HepG2 (cell line): ENCODE measurements around the gene RAD50. TPM values are rescaled to one million over a fixed set of nuclear protein-coding genes. Genes with fewer than 3 reads are reported as not detected.

Source experiments
- CBFB ChIP-seq: sonication (generic); formaldehyde crosslinking; IDR thresholded peaks from 2 replicates; pipeline ENCODE4 v1.4.0; 2020; ENCODE audit warnings: missing genetic modification reagents
- GABPB1 ChIP-seq: IDR thresholded peaks from 2 replicates; pipeline ENCODE4 v1.6.1; 2016; ENCODE audit warnings: mild to moderate bottlenecking, missing genetic modification reagents, moderate library complexity, missing compliant biosample characterization
- MEF2D ChIP-seq: sonication (generic); formaldehyde crosslinking; IDR thresholded peaks from 2 replicates; pipeline ENCODE4 v1.5.1; 2020; ENCODE audit warnings: mild to moderate bottlenecking, missing genetic modification reagents
- MTERF4 ChIP-seq: sonication (generic); formaldehyde crosslinking; IDR thresholded peaks from 2 replicates; pipeline ENCODE4 v1.8.0; 2023; ENCODE audit warnings: mild to moderate bottlenecking, missing genetic modification reagents
- RFXAP ChIP-seq: sonication (generic); formaldehyde crosslinking; IDR thresholded peaks from 2 replicates; pipeline ENCODE4 v1.4.0; 2020; ENCODE audit warnings: missing genetic modification reagents, borderline replicate concordance
- SNRNP70 ChIP-seq: fragments of 200-400 bp; formaldehyde crosslinking; IDR thresholded peaks from 2 replicates; pipeline ENCODE4 v1.6.1; 2017; ENCODE audit warnings: mild to moderate bottlenecking, low read depth, low read length, moderate library complexity
- THAP8 ChIP-seq: sonication (generic); formaldehyde crosslinking; IDR thresholded peaks from 2 replicates; pipeline ENCODE4 v1.5.1; 2020; ENCODE audit warnings: missing genetic modification reagents, mild to moderate bottlenecking, borderline replicate concordance
- UBTF ChIP-seq: sonication (generic); formaldehyde crosslinking; IDR thresholded peaks from 2 replicates; pipeline ENCODE4 v1.4.0; 2020; ENCODE audit warnings: mild to moderate bottlenecking, missing genetic modification reagents
- ZNF530 ChIP-seq: sonication (generic); formaldehyde crosslinking; IDR thresholded peaks from 2 replicates; pipeline ENCODE4 v1.5.0; 2020; ENCODE audit warnings: low read depth, mild to moderate bottlenecking, missing genetic modification reagents
- ZNF546 ChIP-seq: sonication (generic); formaldehyde crosslinking; conservative IDR thresholded peaks from 2 replicates; pipeline ENCODE4 v1.8.1; 2023; ENCODE audit warnings: mild to moderate bottlenecking, missing genetic modification reagents
- polyA plus RNA-seq, 8 experiments: library from polyadenylated mRNA; depleted of rRNA in 3 of 8; stranded (reverse) in 7 of 8; unstranded in 1 of 8; fragments of >200 nt; fragmentation: Illumina TruSeq in 4 of 8; extraction: Trizol in 4 of 8; gene quantifications; 2 replicates each; pipeline versions ENCODE4 v1.2.1 to v1.2.3, GENCODE V29; 2011 to 2016; ENCODE audit warnings: low read depth in 4 of 8, missing spikeins in 1 of 8, mixed read lengths in 1 of 8; ENCODE audit not compliant: insufficient read depth in 1 of 8
- total RNA-seq, 5 experiments: library from RNA; depleted of rRNA; stranded (reverse); fragments of >200 nt; fragmentation: Illumina TruSeq; extraction: Trizol; gene quantifications; 2 replicates each; pipeline ENCODE4 v1.2.3, GENCODE V29; 2016; ENCODE audit warnings: low read depth in 1 of 5
- TF ChIP-seq, protein P1 (sequence below): IDR thresholded peaks from 2 replicates; pipeline ENCODE4 v1.6.1; 2016; ENCODE audit warnings: low read depth, missing genetic modification reagents, missing compliant biosample characterization
- TF ChIP-seq, protein P2 (sequence below): IDR thresholded peaks from 2 replicates; pipeline ENCODE4 v1.6.1; 2018; ENCODE audit warnings: missing genetic modification reagents, mild to moderate bottlenecking, missing compliant biosample characterization
- TF ChIP-seq, protein P3 (sequence below): sonication (generic); formaldehyde crosslinking; IDR thresholded peaks from 2 replicates; pipeline ENCODE4 v1.4.0; 2020; ENCODE audit warnings: missing genetic modification reagents

The RAD50 gene
- total and polyA plus RNA-seq, 2 of the 13 experiments (the other 11 are each of a cell fraction or from before 2014, with no cell fraction given): 19.2 to 23.4 TPM

DNA sequence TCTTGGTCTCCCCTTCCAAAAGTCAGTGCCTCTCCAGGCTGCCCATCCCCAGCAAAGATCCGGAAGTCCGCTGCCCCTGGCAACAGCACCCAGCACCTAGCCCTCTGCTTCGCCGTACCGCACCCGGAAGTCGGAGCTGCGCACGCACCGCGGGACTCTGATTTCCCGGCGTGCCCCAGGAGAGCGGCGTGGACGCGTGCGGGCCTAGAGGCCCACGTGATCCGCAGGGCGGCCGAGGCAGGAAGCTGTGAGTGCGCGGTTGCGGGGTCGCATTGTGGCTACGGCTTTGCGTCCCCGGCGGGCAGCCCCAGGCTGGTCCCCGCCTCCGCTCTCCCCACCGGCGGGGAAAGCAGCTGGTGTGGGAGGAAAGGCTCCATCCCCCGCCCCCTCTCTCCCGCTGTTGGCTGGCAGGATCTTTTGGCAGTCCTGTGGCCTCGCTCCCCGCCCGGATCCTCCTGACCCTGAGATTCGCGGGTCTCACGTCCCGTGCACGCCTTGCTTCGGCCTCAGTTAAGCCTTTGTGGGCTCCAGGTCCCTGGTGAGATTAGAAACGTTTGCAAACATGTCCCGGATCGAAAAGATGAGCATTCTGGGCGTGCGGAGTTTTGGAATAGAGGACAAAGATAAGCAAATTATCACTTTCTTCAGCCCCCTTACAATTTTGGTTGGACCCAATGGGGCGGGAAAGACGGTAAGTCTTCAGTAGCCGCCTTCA lies at the start of gene RAD50 (continued):
- TF ChIP-seq UBTF (CRISPR knock-in tag): peak; percentile 87
- no peak for TF ChIP-seq SNRNP70
- TF ChIP-seq CBFB (CRISPR knock-in tag): peak; percentile 91
- TF ChIP-seq GABPB1 (CRISPR knock-in tag): peak; percentile 97
- 0 out of 2 replicates have a peak, but pooled peaks have one; percentile 86 for TF ChIP-seq THAP8
- TF ChIP-seq, protein P1, sequence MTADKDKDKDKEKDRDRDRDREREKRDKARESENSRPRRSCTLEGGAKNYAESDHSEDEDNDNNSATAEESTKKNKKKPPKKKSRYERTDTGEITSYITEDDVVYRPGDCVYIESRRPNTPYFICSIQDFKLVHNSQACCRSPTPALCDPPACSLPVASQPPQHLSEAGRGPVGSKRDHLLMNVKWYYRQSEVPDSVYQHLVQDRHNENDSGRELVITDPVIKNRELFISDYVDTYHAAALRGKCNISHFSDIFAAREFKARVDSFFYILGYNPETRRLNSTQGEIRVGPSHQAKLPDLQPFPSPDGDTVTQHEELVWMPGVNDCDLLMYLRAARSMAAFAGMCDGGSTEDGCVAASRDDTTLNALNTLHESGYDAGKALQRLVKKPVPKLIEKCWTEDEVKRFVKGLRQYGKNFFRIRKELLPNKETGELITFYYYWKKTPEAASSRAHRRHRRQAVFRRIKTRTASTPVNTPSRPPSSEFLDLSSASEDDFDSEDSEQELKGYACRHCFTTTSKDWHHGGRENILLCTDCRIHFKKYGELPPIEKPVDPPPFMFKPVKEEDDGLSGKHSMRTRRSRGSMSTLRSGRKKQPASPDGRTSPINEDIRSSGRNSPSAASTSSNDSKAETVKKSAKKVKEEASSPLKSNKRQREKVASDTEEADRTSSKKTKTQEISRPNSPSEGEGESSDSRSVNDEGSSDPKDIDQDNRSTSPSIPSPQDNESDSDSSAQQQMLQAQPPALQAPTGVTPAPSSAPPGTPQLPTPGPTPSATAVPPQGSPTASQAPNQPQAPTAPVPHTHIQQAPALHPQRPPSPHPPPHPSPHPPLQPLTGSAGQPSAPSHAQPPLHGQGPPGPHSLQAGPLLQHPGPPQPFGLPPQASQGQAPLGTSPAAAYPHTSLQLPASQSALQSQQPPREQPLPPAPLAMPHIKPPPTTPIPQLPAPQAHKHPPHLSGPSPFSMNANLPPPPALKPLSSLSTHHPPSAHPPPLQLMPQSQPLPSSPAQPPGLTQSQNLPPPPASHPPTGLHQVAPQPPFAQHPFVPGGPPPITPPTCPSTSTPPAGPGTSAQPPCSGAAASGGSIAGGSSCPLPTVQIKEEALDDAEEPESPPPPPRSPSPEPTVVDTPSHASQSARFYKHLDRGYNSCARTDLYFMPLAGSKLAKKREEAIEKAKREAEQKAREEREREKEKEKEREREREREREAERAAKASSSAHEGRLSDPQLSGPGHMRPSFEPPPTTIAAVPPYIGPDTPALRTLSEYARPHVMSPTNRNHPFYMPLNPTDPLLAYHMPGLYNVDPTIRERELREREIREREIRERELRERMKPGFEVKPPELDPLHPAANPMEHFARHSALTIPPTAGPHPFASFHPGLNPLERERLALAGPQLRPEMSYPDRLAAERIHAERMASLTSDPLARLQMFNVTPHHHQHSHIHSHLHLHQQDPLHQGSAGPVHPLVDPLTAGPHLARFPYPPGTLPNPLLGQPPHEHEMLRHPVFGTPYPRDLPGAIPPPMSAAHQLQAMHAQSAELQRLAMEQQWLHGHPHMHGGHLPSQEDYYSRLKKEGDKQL (CRISPR knock-in tag): peak; percentile 73; the same call in 1 of the 2 replicates
- TF ChIP-seq, protein P2, sequence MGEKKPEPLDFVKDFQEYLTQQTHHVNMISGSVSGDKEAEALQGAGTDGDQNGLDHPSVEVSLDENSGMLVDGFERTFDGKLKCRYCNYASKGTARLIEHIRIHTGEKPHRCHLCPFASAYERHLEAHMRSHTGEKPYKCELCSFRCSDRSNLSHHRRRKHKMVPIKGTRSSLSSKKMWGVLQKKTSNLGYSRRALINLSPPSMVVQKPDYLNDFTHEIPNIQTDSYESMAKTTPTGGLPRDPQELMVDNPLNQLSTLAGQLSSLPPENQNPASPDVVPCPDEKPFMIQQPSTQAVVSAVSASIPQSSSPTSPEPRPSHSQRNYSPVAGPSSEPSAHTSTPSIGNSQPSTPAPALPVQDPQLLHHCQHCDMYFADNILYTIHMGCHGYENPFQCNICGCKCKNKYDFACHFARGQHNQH (CRISPR knock-in tag): peak; percentile 84
- peak; percentile 97 for TF ChIP-seq RFXAP
- TF ChIP-seq MEF2D (CRISPR knock-in tag): peak; percentile 88
- TF ChIP-seq ZNF546 (CRISPR knock-in tag): peak; percentile 41; the same call in 1 of the 2 replicates
- no peak for TF ChIP-seq ZNF530 (CRISPR knock-in tag)
- peak; percentile 88; the same call in 1 of the 2 replicates for TF ChIP-seq MTERF4 (CRISPR knock-in tag)
- TF ChIP-seq, protein P3, sequence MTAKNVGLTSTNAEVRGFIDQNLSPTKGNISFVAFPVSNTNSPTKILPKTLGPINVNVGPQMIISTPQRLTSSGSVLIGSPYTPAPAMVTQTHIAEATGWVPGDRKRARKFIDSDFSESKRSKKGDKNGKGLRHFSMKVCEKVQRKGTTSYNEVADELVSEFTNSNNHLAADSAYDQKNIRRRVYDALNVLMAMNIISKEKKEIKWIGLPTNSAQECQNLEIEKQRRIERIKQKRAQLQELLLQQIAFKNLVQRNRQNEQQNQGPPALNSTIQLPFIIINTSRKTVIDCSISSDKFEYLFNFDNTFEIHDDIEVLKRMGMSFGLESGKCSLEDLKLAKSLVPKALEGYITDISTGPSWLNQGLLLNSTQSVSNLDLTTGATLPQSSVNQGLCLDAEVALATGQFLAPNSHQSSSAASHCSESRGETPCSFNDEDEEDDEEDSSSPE (CRISPR knock-in tag): peak; percentile 91
